HepG2 (cell line): Measurements from ENCODE around the gene FOXG1. TPM values are rescaled to one million over a fixed set of nuclear protein-coding genes. Genes with fewer than 3 reads are reported as not detected.

Source experiments
- ATAC-seq: fragments of 200-7000 bp; cut with Tn5 transposase; 3 replicates; pipeline ENCODE4 v1.9.1; 2020; ENCODE audit warnings: mild to moderate bottlenecking, moderate library complexity
- BruUV-seq: library from RNA; stranded (reverse); fragments of 400-500 nt; replicated peaks from 2 replicates; lab custom pipeline; 2021; lab: Mats Ljungman, UMichigan
- CTCF ChIA-PET: fragments of 300-600 bp; formaldehyde crosslinking; extraction: SDS; loops from one replicate; lab custom pipeline; 2021; ENCODE audit warnings: low total read pairs, inconsistent platforms, low intra/inter-chr PET ratio; lab: Yijun Ruan, JAX
- POLR2A ChIA-PET: fragments of 350-600 bp; sonication (Branson Sonifier 250); formaldehyde crosslinking; loops from one replicate; lab custom pipeline; 2020; ENCODE audit warnings: antibody characterized with exemption, inconsistent platforms; lab: Yijun Ruan, JAX
- DNase-seq: peaks from one replicate; pipeline ENCODE4 v3.0.0-alpha.2; 2015; ENCODE audit warnings: low spot score
- FAIRE-seq: peaks from 3 replicates; lab custom pipeline; 2011; peaks lifted over from hg19 to GRCh38; lab: Jason Lieb, UNC
- H2AFZ ChIP-seq: one replicate; pipeline ENCODE4 v1.6.1; 2011; ENCODE audit warnings: low read length, inconsistent platforms
- H3K27ac ChIP-seq: fragments of 300-600 bp; 3 replicates; pipeline ENCODE4 v1.8.0; 2011; ENCODE audit warnings: mixed run types, mild to moderate bottlenecking, mixed read lengths, low read length, inconsistent platforms; ENCODE audit not compliant: insufficient read depth; ENCODE audit errors: extremely low read length
- H3K27me3 ChIP-seq, 2 experiments: fragments of 200-600 bp in 1 of 2; 2 replicates in 1 of 2; 3 replicates in 1 of 2; pipeline versions ENCODE4 v1.6.0 to v1.8.0; 2011; ENCODE audit warnings: low read length in 2 of 2, mild to moderate bottlenecking in 2 of 2, moderate library complexity in 2 of 2, inconsistent platforms in 1 of 2; ENCODE audit not compliant: insufficient read depth in 2 of 2, control insufficient read depth in 1 of 2
- H3K36me3 ChIP-seq, 2 experiments: fragments of 200-600 bp in 1 of 2; replicated peaks in 1 of 2; 2 replicates in 1 of 2; 3 replicates in 1 of 2; pipeline versions ENCODE4 v1.5.1 to v1.8.0; 2011; ENCODE audit warnings: low read length in 2 of 2, inconsistent platforms in 1 of 2; ENCODE audit not compliant: insufficient read depth in 2 of 2, control insufficient read depth in 1 of 2
- H3K4me1 ChIP-seq: 2 replicates; pipeline ENCODE4 v1.5.1; 2012; ENCODE audit warnings: low read length, inconsistent platforms; ENCODE audit not compliant: insufficient read depth
- H3K4me2 ChIP-seq: 2 replicates; pipeline ENCODE4 v1.6.0; 2011; ENCODE audit warnings: low read depth, low read length, inconsistent platforms
- H3K4me3 ChIP-seq, 3 experiments: fragments of 200-600 bp in 1 of 3; sonication (generic), shearing (Covaris generic) in 1 of 3; replicated peaks in 1 of 3; 2 replicates each; pipeline ENCODE4 v1.5.1; 2011 to 2016; ENCODE audit warnings: low read length in 3 of 3, inconsistent platforms in 2 of 3, low read depth in 2 of 3, mild to moderate bottlenecking in 2 of 3, control low read depth in 1 of 3, mixed read lengths in 1 of 3; ENCODE audit not compliant: insufficient read depth in 1 of 3
- H3K79me2 ChIP-seq: one replicate; pipeline ENCODE4 v1.6.1; 2011; ENCODE audit warnings: low read length, inconsistent platforms; ENCODE audit not compliant: insufficient read depth
- H3K9ac ChIP-seq: 2 replicates; pipeline ENCODE4 v1.6.0; 2011; ENCODE audit warnings: mild to moderate bottlenecking, low read depth, low read length, inconsistent platforms; ENCODE audit not compliant: insufficient read depth
- H3K9me3 ChIP-seq: 2 replicates; pipeline ENCODE4 v1.5.1; 2012; ENCODE audit warnings: mild to moderate bottlenecking, low read length
- H4K20me1 ChIP-seq: 2 replicates; pipeline ENCODE4 v1.6.0; 2011; ENCODE audit warnings: inconsistent platforms, mild to moderate bottlenecking, low read length, moderate library complexity; ENCODE audit not compliant: insufficient read depth
- ATF2 ChIP-seq: sonication (generic); formaldehyde crosslinking; IDR thresholded peaks from 2 replicates; pipeline ENCODE4 v1.4.0; 2020; ENCODE audit warnings: missing genetic modification reagents
- HNF1B ChIP-seq: sonication (generic); formaldehyde crosslinking; IDR thresholded peaks from 2 replicates; pipeline ENCODE4 v1.5.1; 2020; ENCODE audit warnings: mild to moderate bottlenecking, moderate library complexity, missing genetic modification reagents
- KAT7 ChIP-seq: IDR thresholded peaks from 2 replicates; pipeline ENCODE4 v1.6.1; 2018; ENCODE audit warnings: borderline replicate concordance, missing compliant biosample characterization
- PCBP2 ChIP-seq: fragments of 200-400 bp; formaldehyde crosslinking; optimal IDR thresholded peaks from 2 replicates; pipeline ENCODE3; 2018; ENCODE audit warnings: low read length, low read depth; ENCODE audit not compliant: poor library complexity, severe bottlenecking
- SOX5 ChIP-seq: IDR thresholded peaks from 2 replicates; pipeline ENCODE4 v1.6.1; 2016; ENCODE audit warnings: borderline replicate concordance
- TEAD3 ChIP-seq: optimal IDR thresholded peaks from 2 replicates; pipeline ENCODE3; 2016; ENCODE audit warnings: borderline replicate concordance
- TFDP2 ChIP-seq: sonication (generic); formaldehyde crosslinking; IDR thresholded peaks from 2 replicates; pipeline ENCODE4 v1.4.0; 2020; ENCODE audit warnings: missing genetic modification reagents
- THRA ChIP-seq: sonication (generic); formaldehyde crosslinking; IDR thresholded peaks from 2 replicates; pipeline ENCODE4 v1.4.0; 2020; ENCODE audit warnings: missing genetic modification reagents, borderline replicate concordance
- ZBTB25 ChIP-seq: IDR thresholded peaks from 2 replicates; pipeline ENCODE4 v1.6.1; 2018; ENCODE audit warnings: missing genetic modification reagents
- ZNF280B ChIP-seq: sonication (generic); formaldehyde crosslinking; IDR thresholded peaks from 2 replicates; pipeline ENCODE4 v1.5.0; 2020; ENCODE audit warnings: missing genetic modification reagents, mild to moderate bottlenecking, borderline replicate concordance
- ZNF580 ChIP-seq: IDR thresholded peaks from 2 replicates; pipeline ENCODE4 v1.6.1; 2016; ENCODE audit warnings: low read depth, borderline replicate concordance
- WGBS: methylation state at CpG from one replicate; pipeline ENCODE4 v1.1.6; 2017; ENCODE audit warnings: low lambda C conversion rate; 5-methylcytosine and 5-hydroxymethylcytosine counted together
- in situ Hi-C: cut with HindIII; loops from 2 replicates; pipeline ENCODE4 v1.10.0; 2017; ENCODE audit warnings: low pct_unique_long_range_greater_than_20kb; ENCODE audit not compliant: extremely low pct_ligation_motif_present
- intact Hi-C: fragments of 100-400 bp; cut with micrococcal nuclease; formaldehyde crosslinking; loops from one replicate; pipeline ENCODE4 v1.10.0; 2022; ENCODE audit not compliant: unreplicated experiment
- polyA plus RNA-seq, 8 experiments: library from polyadenylated mRNA; depleted of rRNA in 3 of 8; stranded (reverse) in 7 of 8; unstranded in 1 of 8; fragments of >200 nt; fragmentation: Illumina TruSeq in 4 of 8; extraction: Trizol in 4 of 8; gene quantifications; 2 replicates each; pipeline versions ENCODE4 v1.2.1 to v1.2.3, GENCODE V29; 2011 to 2016; ENCODE audit warnings: low read depth in 4 of 8, missing spikeins in 1 of 8, mixed read lengths in 1 of 8; ENCODE audit not compliant: insufficient read depth in 1 of 8
- total RNA-seq, 5 experiments: library from RNA; depleted of rRNA; stranded (reverse); fragments of >200 nt; fragmentation: Illumina TruSeq; extraction: Trizol; gene quantifications; 2 replicates each; pipeline ENCODE4 v1.2.3, GENCODE V29; 2016; ENCODE audit warnings: low read depth in 1 of 5

Gene FOXG1
- total and polyA plus RNA-seq, 2 of the 13 experiments (the other 11 are each of a cell fraction or from before 2014, with no cell fraction given) = not detected

- Histone ChIP-seq H3K79me2 (no peaks in the 10 kb centered on the region), H3K4me1 (peaks cover 20% of the 10 kb centered on the region), H3K9ac (no peak overlapping the region), H3K9me3 (no peaks in the 10 kb centered on the region), H3K27me3 (peaks cover 3 to 71% of the 10 kb centered on the region in 2 experiments; a peak in 3 of 5 replicates), H3K4me2 (peak overlapping the region; percentile 53), H4K20me1 (no peaks in the 10 kb centered on the region), H3K27ac (no peak overlapping the region), H3K36me3 (no peaks in the 10 kb centered on the region), H3K4me3 (no peak overlapping the region), H2AFZ (no peak overlapping the region)
- ATAC-seq (peak; percentile 81), FAIRE-seq (peak; percentile 87), DNase-seq (peak; percentile 72)
- WGBS = 10% methylated on average over 23 of the region's 23 CpGs
- intact Hi-C loops (loop anchor here (10.0 kb wide), 2 partner anchors 708 to 1858 kb away; no protein-coding TSS in a partner anchor), in situ Hi-C loops (loop anchor here (5.0 to 10.0 kb wide), 4 partner anchors 1460 to 1768 kb away; no protein-coding TSS in a partner anchor)
- BruUV-seq = no TSS peak
- CTCF ChIA-PET = interaction anchor here (1.2 to 2.0 kb wide), 4 partner anchors 466 to 1458 kb away, joined by 3 to 13 read pairs (median 10); no protein-coding TSS in a partner anchor
- POLR2A ChIA-PET = no interaction called here
- TF ChIP-seq TEAD3 (peak; percentile 7), ZNF580 (0 out of 2 replicates have a peak, but pooled peaks have one; percentile 40), ZBTB25 (CRISPR knock-in tag) (0 out of 2 replicates have a peak, but pooled peaks have one; percentile 34), THRA (CRISPR knock-in tag) (peak; percentile 35; the same call in 1 of the 2 replicates), KAT7 (CRISPR knock-in tag) (no peak), SOX5 (CRISPR knock-in tag) (no peak), ATF2 (CRISPR knock-in tag) (0 out of 2 replicates have a peak, but pooled peaks have one; percentile 31), HNF1B (CRISPR knock-in tag) (peak; percentile 65), TFDP2 (peak; percentile 76; the same call in 1 of the 2 replicates), PCBP2 (peak; percentile 50), ZNF280B (CRISPR knock-in tag) (no peak)
Observed at GRCh38 chr14:28756884-28757570, 9.6 kb upstream of the FOXG1 start.
